COLO668 (cell line): ENCODE data around the gene PEMT.

Source experiments
- DNase-seq: peaks from one replicate; lab custom pipeline; 2025; ENCODE audit not compliant: unreplicated experiment; lab: John Stamatoyannopoulos, UW

The PEMT gene

DNA sequence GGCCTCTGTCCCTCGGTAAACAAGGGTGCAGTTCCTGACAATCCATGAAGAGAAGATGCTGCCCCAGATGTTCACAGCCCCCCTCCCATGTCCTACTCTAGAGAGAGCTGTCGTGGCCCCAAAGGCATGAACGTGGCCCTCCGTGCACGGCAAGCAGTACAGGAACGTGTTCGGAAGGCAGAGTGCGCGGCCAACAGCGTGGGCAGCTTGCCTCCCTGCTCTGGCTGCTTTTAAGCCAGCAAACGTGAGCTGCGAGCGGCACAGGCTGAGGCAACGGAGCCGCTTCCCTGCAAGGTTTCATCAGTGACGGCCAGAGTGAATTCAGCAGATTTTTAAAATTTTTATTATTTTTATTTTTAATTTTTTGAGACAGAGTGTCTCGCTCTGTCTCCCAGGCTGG is 37.2 kb downstream of the PEMT start:
- DNase-seq: no peak

GRCh38 chr17:17553217-17554195 is 38.0 kb downstream of the PEMT start:
- DNase-seq: no peak

DNA sequence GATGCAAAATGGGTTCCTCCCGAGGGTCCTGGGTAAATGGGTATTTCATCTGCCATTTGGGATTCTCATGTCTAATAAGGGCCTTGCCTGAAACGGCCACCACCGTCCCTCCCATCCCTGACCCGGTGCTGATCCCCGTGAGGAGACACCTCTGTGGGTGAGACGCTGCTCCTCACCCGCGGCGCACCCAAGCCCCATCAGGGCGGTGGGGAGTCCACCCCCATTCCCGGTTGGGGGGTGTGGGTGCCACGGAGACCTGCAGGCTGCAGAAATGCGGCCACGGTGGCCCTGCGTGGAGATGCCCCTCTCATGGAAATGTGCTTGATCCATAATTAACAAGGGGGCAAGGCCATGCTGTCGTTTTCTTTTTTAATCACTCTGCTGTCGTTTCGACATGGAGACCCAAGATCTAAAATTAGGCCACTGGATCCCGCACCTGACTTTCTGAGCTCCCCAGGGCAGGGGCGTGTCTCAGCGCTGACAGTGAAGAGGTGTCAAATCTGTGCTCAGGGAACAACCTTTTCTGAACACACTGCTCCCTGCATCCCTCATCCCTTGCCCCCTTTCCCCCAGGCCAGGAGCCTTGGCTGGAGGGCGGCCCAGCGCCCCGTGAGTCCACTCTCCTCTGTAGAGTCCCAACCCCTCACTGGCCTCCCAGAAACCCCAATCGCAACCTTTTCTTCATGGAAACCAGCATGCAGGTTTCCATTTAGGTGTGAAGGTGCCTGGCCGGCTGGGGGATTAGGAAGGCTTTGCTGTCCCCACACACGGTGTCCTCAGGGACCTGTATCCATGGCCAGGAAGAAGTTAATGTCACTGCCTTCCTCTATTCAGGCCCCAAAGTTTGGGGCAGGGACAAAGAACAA is 38.9 kb downstream of the PEMT start:
- no peak for DNase-seq

DNA sequence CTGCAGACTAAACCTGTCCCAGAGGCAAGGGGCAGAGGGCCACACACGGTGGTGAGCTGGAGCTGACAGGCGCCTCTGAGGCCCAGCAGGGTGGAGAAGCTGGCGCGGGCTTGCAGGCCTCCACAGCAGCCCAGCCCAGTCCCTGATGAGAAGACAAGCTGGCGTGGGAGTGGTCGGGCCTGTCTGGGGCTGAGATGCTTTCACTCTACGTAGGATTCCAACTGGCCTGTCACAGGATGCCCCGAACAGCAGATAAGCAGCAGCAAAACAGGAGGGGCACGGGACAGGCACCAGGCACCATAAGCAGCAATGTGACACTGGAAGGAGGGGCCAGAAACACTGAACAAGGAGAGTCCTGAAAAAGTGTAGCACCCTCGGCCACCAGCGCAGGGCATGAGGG is 40.1 kb downstream of the PEMT start:
- DNase-seq: no peak

GRCh38 chr17:17549732-17550366 is 41.7 kb downstream of the PEMT start:
- DNase-seq: no peak

DNA sequence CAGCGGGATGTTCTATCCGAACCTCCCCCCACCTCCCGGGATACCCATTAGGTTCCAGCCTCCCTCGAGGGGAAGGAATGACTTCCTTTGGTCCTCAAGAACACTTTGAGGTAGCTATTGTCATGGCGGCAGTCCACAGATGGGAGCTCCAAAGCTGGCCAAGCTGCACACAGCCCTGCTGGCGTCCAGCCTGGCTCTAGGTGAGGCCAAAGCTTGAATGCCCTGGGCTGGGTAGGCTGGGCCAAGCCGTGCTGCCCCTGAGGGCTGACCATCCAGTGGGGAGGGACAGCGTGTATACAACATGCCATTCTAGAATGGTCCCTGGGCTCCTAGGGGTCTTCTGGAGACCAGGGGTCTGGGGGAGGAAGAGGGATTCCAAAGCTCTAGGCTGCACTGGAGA is 43.5 kb downstream of the PEMT start:
- no peak for DNase-seq

DNA sequence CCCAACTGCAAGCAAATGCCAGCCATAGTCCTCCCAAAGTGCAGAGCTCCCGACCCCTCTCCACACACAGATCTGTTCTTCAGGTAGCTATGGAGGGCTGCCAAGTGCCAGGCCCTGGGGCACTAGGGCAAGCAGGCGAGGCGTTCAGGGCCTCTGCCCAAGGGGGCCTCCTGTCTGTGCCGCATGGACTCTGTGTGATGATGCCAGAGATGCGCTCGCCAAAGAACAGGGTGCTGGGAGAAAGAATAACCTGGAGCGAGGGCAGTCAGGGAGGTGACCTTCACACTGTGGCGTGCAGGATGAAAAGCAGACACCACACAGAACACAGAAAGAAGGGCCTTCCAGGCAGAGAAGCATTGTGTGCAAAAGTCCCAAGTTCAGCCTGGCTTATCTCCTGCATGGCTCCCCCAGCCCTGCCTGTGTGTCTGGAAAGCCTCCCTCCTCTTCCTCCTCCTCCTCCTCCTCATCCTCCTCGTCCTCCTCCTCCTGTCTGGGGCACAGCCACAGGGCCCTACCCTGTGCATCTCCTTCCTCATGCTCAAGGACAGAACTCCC is 44.2 kb downstream of the PEMT start:
- DNase-seq: no peak

DNA sequence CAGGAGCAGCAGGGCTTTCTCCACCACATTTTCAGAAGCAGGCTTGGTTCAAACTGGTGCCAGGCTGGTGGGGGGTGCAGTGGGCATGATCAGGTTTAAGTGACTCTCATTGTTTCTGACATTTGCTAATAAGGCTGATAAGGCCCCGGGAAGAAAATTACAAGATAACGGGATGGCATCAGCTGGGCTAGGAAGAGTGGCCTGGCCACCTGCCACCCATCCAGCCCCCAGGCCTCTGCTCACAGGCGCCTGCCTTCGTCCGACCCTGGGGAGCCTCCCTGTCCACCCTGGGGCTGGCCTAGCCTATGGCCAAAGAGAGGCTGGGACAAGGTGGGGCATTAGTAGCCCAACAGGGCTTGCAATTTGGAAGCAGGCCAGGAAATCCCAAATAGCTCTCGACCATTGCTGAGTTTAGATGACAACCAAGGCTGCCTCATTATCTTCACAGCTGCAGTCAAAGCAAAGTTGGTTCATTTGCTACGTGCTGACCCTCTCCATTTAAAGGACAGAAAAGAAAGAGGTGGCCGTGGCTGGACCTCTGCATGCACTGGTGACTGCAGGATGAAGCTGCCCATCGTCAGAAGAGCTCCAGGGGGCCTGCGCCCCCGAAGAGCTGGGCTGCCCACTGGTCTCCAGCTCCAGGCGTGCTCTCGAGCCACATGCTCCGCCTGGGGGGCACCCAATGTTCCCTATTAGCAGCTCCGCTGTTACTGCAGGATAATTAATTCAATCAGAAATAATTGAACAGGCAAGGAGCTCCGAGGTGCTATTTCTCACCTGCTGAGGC is 44.9 kb downstream of the PEMT start:
- no peak for DNase-seq

DNA sequence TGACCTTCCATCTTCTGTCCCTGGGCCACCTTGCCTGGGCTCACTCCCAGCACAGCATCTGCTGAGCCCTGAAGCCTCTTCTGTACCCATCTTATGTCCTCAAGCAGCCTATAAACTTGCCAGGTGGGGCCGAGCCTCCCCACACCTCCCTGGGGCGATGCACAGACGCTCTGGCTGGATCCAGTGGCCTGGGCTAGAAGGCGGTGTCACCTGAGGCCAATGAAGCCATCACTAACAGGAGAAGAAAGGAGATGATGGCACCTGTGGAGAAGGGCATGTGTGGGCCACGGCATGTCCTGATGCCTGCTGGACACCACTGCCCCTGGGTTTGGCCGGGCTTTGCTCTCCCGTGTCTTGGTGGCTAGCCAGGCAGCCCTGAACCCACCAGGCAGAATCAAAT is 45.5 kb downstream of the PEMT start:
- no peak for DNase-seq

GRCh38 chr17:17545031-17545820 is 46.3 kb downstream of the PEMT start:
- no peak for DNase-seq

DNA sequence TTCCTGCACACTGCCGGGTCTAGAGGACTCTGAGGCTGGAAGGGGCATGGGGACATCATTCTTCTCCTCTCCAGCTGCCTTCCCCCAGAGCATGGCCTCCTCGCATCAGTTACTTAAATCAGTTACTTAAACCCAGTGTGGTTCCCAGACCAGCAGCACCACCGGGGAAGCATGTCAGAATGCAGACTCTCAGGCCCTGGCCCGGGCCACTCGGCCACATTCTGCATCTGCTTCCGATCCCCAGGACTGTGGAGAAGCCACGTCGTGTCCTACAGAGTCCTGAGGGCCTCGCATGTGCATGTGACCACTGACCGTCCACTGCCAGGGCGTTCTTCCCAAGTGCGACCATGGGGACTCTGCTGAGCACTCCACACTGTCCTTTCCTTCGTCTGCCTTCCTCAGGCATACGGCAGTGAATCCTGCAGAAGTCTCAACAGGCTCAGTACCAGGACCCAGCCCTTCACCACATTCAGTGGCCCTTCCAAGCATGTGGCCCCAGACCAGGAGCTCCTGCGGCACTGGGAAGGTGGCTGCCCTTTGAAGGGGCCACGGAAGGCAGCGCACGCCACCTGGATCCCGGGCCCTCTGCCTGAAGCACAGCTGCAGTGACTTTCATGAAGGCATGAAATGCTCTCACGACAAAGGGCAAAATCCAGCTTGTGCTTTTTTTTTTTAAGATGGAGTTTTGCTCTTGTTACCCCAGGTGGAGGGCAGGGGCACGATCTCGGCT is 48.4 kb downstream of the PEMT start:
- no peak for DNase-seq

DNA sequence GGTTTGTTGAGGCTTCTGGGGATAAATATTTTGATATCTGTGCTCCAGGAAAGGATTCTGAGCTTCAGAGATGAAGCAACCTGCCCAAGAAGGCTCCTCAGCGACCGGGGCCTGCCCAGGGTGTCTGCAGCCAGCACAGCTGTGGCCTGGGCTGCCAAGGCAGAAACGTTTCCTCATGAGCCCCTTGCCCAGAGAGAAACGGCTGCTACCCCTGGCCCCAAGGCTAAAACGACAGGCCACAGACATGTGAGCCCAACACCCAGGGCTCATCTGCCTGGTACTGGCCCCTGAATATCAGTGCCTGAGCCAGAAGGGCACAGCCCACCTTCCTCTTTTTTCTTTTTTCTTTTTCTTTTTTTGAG is 49.9 kb downstream of the PEMT start:
- DNase-seq: no peak

GRCh38 chr17:17540935-17541639 is 50.4 kb downstream of the PEMT start:
- DNase-seq: peak; percentile 17

DNA sequence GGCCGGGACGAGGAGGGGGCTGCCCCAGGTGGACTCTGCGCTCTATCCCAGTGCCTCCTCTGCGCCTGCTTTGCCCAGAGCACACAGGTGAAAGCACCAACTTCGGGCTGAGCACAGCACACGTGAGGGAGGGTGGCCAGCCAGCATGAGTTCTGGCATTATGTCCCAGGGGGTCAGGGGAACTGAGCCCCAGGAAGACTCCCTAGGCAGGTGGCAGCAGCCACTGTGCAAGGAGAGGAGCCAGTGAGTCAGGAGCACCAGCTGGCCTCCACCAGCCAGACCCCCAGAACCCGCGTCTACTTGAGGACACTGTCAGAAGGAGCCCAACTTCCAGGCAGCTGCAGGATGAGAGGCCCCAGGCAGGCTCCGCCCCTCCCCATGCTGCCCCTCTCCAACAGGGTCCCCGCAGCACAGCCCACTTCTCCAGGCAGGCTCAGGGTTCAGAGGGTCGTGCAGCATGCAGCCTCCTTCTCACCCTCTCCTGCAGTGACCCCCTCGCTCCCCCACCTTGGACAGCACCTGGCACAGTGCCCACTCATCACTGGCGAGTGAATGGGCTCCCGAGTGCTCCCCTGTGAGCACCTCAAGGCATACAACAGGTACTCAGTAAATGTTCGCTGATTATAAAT is 51.1 kb downstream of the PEMT start:
- DNase-seq: peak; percentile 20

GRCh38 chr17:17539591-17539990 is 51.9 kb downstream of the PEMT start:
- DNase-seq: peak; percentile 25

DNA sequence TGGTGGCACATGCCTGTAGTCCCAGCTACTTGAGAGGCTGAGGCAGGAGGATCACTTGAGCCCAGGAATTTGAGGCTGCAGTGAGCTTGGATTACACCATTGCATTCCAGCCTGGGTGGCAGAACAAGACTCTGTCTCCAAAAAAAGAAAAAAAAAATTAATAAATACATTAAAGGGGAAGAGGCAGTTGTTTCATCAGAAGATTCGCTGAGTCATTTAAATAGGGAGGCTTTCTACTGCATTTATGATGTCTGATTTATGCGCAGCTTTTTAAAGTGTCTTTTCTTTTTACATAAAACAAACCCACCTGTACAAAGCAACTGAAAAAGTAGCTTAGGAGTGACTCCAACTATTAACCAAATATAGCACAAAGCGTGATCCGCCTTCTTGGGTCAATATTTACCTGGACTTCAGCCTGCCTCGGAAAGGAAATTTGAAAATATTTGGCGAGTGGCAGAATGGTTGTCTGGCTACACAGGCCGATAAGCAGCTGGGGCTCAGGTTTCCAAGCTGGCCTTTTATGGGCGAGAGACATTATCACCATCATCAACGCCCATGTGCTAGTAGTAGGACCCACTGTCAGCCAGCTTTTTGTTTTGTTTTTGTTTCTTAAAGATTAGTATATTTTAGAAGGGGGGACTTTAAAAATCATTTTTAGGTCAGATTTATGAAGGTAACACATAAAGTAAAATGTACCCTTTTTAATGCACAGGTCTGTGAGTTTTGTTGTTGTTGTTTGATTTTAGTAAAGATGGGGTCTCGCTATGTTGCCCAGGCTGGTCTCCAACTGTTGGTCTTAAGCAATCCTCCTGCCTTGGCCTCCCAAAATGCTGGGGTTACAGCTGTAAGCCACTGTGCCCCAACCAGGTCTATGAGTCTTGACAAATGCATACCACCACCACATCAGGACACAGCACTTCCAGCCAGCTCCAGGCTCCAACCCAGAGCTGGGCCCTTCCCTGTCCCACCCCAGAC is 52.8 kb downstream of the PEMT start:
- peak; percentile 80 for DNase-seq
